Smooth muscle cell (in vitro differentiated cells): ENCODE results near the gene REELD1. TPM values are rescaled to one million over a fixed set of nuclear protein-coding genes. Genes with fewer than 3 reads are reported as not detected.

Experiments
- DNase-seq: peaks from one replicate; lab custom pipeline; 2025; ENCODE audit not compliant: unreplicated experiment; lab: John Stamatoyannopoulos, UW
- H2AFZ ChIP-seq: fragments of 200-600 bp; sonication (generic); 2 replicates; pipeline ENCODE4 v1.6.0; 2016; ENCODE audit warnings: antibody characterized with exemption, low read depth, mild to moderate bottlenecking
- H3F3A ChIP-seq: fragments of 200-600 bp; sonication (generic); 2 replicates; pipeline ENCODE4 v1.6.0; 2017; ENCODE audit warnings: antibody characterized with exemption, low read depth
- H3K27ac ChIP-seq: fragments of 200-600 bp; sonication (generic); 2 replicates; pipeline ENCODE4 v1.5.1; 2016; ENCODE audit warnings: low read depth, mild to moderate bottlenecking
- H3K27me3 ChIP-seq: fragments of 200-600 bp; sonication (generic); 2 replicates; pipeline ENCODE4 v1.6.1; 2016; ENCODE audit warnings: low read depth, mild to moderate bottlenecking
- H3K36me3 ChIP-seq: fragments of 200-600 bp; sonication (generic); 2 replicates; pipeline ENCODE4 v1.5.1; 2016; ENCODE audit warnings: low read depth
- H3K4me1 ChIP-seq: fragments of 200-600 bp; sonication (generic); 2 replicates; pipeline ENCODE4 v1.5.1; 2016; ENCODE audit warnings: low read depth
- H3K4me2 ChIP-seq: fragments of 200-600 bp; sonication (generic); 2 replicates; pipeline ENCODE4 v1.6.0; 2016; ENCODE audit warnings: mild to moderate bottlenecking
- H3K4me3 ChIP-seq: fragments of 200-600 bp; sonication (generic); 2 replicates; pipeline ENCODE4 v1.5.1; 2016; ENCODE audit warnings: mild to moderate bottlenecking
- H3K79me2 ChIP-seq: fragments of 200-600 bp; sonication (generic); 2 replicates; pipeline ENCODE4 v1.6.0; 2016; ENCODE audit warnings: low read depth, mild to moderate bottlenecking
- H3K9ac ChIP-seq: fragments of 200-600 bp; sonication (generic); 2 replicates; pipeline ENCODE4 v1.6.0; 2016; ENCODE audit warnings: low read depth
- H3K9me3 ChIP-seq: fragments of 200-600 bp; sonication (generic); replicated peaks from 2 replicates; pipeline ENCODE4 v1.5.1; 2016; ENCODE audit warnings: low read depth
- H4K20me1 ChIP-seq: fragments of 200-600 bp; sonication (generic); 2 replicates; pipeline ENCODE4 v1.6.0; 2016; ENCODE audit warnings: low read depth
- CTCF ChIP-seq: fragments of 200-600 bp; sonication (generic); IDR thresholded peaks from 2 replicates; pipeline ENCODE4 v1.5.1; 2017; ENCODE audit warnings: borderline replicate concordance, mild to moderate bottlenecking, antibody characterized with exemption; ENCODE audit not compliant: insufficient read depth, poor library complexity, severe bottlenecking
- WGBS: methylation state at CpG from one replicate; pipeline ENCODE4 v1.1.7; 2016; ENCODE audit warnings: low lambda C conversion rate; 5-methylcytosine and 5-hydroxymethylcytosine counted together
- polyA plus RNA-seq: library from polyadenylated mRNA; unstranded; fragments of >200 nt; fragmentation: Nextera tagmentation; extraction: Ambion mirVana; gene quantifications from 2 replicates; pipeline ENCODE4 v1.2.1, GENCODE V29; 2016
- total RNA-seq: library from RNA; depleted of rRNA; stranded (reverse); fragments of >200 nt; gene quantifications from 2 replicates; pipeline ENCODE4 v1.2.3, GENCODE V29; 2014

REELD1 gene
- total and polyA plus RNA-seq, 2 experiments from 2014 or later: not detected

DNA sequence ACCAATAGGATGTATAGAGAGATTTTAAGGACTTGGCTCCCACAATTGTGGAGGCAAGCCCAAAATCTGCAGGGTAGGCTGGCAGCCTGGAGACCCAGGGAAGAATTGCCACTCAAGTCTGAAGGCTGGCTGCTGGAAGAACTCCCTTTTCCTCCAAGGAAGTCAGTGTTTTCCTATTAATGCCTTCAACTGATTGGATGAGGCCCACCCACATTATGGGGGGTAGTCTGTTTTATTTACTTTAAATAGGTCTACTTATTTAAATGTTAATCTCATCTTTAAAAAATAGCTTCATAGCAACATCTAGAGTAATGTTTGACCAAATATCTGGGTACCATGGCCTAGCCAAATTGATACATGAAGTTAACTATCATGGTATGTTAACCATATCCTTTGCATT, 20.1 kb upstream of the REELD1 start:
- Histone ChIP-seq H3K27me3 (no peaks in the 10 kb centered on the region), H3K9me3 (no peaks in the 10 kb centered on the region), H3K79me2 (no peaks in the 10 kb centered on the region), H2AFZ (no peak overlapping the region), H3K9ac (no peak overlapping the region), H3K4me3 (no peak overlapping the region), H3K4me2 (no peak overlapping the region), H3K4me1 (peaks cover 8% of the 10 kb centered on the region), H3K27ac (no peak overlapping the region), H4K20me1 (no peaks in the 10 kb centered on the region), H3F3A (no peaks in the 10 kb centered on the region), H3K36me3 (peaks cover 3% of the 10 kb centered on the region)
- TF ChIP-seq CTCF: no peak
- no peak for DNase-seq

DNA sequence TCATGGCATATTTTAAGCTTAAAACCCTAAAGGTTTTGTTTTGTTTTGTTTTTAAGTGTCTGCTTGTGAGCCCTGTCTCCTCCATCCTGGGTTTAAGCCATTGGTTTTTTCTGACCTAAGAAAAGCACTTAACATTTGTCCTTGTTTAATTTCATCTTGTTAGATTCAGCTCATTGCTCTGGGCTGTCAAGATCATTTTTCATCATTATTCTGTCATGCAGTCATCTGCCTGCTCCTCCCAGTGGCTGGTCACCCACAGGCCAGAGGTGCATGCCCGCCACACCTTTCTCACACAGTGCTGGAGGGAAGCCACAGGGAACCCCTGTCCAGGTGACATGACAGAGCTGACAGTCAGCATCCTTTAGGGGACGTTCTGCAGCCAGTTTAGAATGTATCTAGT, 11.7 kb upstream of the REELD1 start:
- Histone ChIP-seq H3K36me3 (no peaks in the 10 kb centered on the region), H3K9me3 (no peaks in the 10 kb centered on the region), H3K27me3 (no peaks in the 10 kb centered on the region), H3K27ac (no peak overlapping the region), H3K4me2 (no peak overlapping the region), H3K9ac (no peak overlapping the region), H2AFZ (no peak overlapping the region), H3K4me3 (no peak overlapping the region), H3K79me2 (no peaks in the 10 kb centered on the region), H4K20me1 (no peaks in the 10 kb centered on the region), H3F3A (no peaks in the 10 kb centered on the region), H3K4me1 (no peaks in the 10 kb centered on the region)
- 84% methylated on average over 2 of the region's 2 CpGs for WGBS
- DNase-seq: no peak
- TF ChIP-seq CTCF: no peak

- no peak overlapping the region for H2AFZ ChIP-seq
- H3K36me3 ChIP-seq: no peaks in the 10 kb centered on the region
- H3K4me1 ChIP-seq: no peaks in the 10 kb centered on the region
- H3K4me2 ChIP-seq: no peak overlapping the region
- H3K9ac ChIP-seq: no peak overlapping the region
- H4K20me1 ChIP-seq: no peaks in the 10 kb centered on the region
- no peaks in the 10 kb centered on the region for H3F3A ChIP-seq
- no peaks in the 10 kb centered on the region for H3K9me3 ChIP-seq
- no peak for DNase-seq
- no peaks in the 10 kb centered on the region for H3K79me2 ChIP-seq
- H3K4me3 ChIP-seq: no peak overlapping the region
- peaks cover 7% of the 10 kb centered on the region for H3K27me3 ChIP-seq
- H3K27ac ChIP-seq: no peak overlapping the region
- WGBS: 80% methylated on average over 5 of the region's 5 CpGs
- TF ChIP-seq CTCF: no peak
Observed at GRCh38 chr4:146207410-146207809, 6.9 kb upstream of the REELD1 start.

DNA sequence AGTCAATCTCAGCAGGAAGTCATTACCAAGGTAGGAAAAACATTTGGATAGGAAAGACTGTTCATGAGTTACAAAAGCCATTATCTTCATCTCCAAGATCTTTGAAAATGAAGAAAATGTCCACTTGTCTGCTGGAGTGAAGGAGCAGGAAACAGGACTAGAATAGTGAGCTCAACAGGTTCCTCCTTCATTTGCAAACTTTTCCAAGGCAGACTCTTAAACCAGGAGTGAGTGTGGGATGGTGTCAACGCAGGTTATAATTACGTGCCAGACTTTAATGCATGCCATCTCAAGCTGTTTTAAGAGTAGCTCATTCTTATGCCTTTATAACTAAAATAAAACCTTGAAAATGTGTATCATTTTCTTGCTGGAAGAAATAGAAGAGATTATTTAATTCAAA, 3.4 kb upstream of the REELD1 start:
- no peaks in the 10 kb centered on the region for H3F3A ChIP-seq
- no peaks in the 10 kb centered on the region for H3K36me3 ChIP-seq
- H4K20me1 ChIP-seq: no peaks in the 10 kb centered on the region
- no peak overlapping the region for H3K9ac ChIP-seq
- no peak for DNase-seq
- no peak overlapping the region for H3K4me2 ChIP-seq
- no peak overlapping the region for H3K27ac ChIP-seq
- H3K27me3 ChIP-seq: peaks cover 7% of the 10 kb centered on the region
- no peaks in the 10 kb centered on the region for H3K79me2 ChIP-seq
- TF ChIP-seq CTCF: no peak
- no peaks in the 10 kb centered on the region for H3K4me1 ChIP-seq
- no peak overlapping the region for H3K4me3 ChIP-seq
- no peaks in the 10 kb centered on the region for H3K9me3 ChIP-seq
- WGBS: 80% methylated on average over 2 of the region's 2 CpGs
- no peak overlapping the region for H2AFZ ChIP-seq
